Measurements from ENCODE around the gene KANSL1.

DNA sequence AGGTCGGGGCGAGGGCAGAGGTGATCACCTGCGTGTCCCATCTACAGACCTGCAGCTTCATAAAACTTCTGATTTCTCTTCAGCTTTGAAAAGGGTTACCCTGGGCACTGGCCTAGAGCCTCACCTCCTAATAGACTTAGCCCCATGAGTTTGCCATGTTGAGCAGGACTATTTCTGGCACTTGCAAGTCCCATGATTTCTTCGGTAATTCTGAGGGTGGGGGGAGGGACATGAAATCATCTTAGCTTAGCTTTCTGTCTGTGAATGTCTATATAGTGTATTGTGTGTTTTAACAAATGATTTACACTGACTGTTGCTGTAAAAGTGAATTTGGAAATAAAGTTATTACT is 165.3 kb downstream of the KANSL1 start:
- TF ChIP-seq, protein P1, sequence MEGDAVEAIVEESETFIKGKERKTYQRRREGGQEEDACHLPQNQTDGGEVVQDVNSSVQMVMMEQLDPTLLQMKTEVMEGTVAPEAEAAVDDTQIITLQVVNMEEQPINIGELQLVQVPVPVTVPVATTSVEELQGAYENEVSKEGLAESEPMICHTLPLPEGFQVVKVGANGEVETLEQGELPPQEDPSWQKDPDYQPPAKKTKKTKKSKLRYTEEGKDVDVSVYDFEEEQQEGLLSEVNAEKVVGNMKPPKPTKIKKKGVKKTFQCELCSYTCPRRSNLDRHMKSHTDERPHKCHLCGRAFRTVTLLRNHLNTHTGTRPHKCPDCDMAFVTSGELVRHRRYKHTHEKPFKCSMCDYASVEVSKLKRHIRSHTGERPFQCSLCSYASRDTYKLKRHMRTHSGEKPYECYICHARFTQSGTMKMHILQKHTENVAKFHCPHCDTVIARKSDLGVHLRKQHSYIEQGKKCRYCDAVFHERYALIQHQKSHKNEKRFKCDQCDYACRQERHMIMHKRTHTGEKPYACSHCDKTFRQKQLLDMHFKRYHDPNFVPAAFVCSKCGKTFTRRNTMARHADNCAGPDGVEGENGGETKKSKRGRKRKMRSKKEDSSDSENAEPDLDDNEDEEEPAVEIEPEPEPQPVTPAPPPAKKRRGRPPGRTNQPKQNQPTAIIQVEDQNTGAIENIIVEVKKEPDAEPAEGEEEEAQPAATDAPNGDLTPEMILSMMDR (IDR thresholded peaks at IDR 0.05): no peak
- no peak for TF ChIP-seq POLR2A (IDR thresholded peaks at IDR 0.05)
